22Rv1 (cell line): Measurements from ENCODE around the gene SUPT20H.
A peak's percentile ranks its signal among the peaks of the same experiment; 100 is the strongest.

Experiments
- H3K27ac ChIP-seq: fragments of 450-650 bp; 2 replicates; pipeline ENCODE4 v1.5.1; 2017
- ZFX ChIP-seq: fragments of 450-650 bp; IDR thresholded peaks from 2 replicates; pipeline ENCODE4 v1.6.1; 2017; ENCODE audit warnings: antibody characterized with exemption, borderline replicate concordance
- TF ChIP-seq, protein P1 (sequence below): fragments of 450-650 bp; IDR thresholded peaks from 2 replicates; pipeline ENCODE4 v1.5.1; 2017; ENCODE audit warnings: mild to moderate bottlenecking

The SUPT20H gene

DNA sequence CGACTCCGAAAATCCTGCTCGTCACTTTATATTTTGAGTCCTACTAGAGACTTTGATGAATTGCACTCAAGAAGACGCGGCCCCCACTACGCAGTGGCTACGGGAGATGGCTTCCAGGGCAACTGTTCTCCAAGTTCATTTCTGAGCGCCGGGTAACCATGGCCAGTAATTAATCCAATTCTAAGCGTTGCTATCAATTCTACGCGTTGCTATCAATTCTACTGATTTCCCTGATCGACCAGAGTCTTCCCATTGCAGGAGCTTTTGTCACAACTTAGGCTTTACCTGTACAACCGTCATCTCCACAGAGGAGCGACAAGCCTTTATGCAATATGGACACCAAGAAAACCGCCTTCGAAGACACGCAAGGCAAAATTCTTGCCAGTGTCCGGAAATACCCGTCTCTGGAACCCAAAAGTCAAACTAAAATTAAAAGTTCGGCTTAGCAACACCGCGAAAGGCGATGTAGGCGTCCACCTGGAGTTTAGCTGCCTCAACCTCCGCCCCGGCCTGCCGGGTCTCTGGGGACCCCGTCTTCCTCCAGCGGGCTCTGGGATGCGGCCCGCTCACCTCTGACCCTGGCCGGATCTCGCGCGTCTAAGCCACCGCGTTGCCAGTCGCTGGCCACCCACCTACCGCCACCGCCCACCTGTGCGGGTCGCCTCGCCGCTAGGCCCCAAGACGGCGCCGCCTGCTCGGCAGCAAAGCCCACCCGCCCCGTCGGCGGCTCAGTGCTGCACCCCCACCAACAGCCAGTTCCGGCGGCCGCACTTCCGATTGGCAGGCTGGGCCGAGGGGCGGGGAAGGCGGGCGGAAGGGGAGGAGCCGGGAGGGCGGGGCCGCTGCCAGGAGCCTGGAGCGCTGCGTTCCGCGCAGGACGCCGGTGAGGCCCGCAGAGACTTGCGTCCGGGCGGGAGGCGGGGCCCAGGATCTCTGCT is at the start of gene SUPT20H:
SUPT20H (minus strand) TSS at position 779 of the 938 bp plus-strand sequence. CDS start 8,198 bp downstream, outside the sequence.
- no peak for TF ChIP-seq ZFX
- TF ChIP-seq, protein P1, sequence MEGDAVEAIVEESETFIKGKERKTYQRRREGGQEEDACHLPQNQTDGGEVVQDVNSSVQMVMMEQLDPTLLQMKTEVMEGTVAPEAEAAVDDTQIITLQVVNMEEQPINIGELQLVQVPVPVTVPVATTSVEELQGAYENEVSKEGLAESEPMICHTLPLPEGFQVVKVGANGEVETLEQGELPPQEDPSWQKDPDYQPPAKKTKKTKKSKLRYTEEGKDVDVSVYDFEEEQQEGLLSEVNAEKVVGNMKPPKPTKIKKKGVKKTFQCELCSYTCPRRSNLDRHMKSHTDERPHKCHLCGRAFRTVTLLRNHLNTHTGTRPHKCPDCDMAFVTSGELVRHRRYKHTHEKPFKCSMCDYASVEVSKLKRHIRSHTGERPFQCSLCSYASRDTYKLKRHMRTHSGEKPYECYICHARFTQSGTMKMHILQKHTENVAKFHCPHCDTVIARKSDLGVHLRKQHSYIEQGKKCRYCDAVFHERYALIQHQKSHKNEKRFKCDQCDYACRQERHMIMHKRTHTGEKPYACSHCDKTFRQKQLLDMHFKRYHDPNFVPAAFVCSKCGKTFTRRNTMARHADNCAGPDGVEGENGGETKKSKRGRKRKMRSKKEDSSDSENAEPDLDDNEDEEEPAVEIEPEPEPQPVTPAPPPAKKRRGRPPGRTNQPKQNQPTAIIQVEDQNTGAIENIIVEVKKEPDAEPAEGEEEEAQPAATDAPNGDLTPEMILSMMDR = no peak
- peak within 1 kb of the TSS; percentile 71 for H3K27ac ChIP-seq

DNA sequence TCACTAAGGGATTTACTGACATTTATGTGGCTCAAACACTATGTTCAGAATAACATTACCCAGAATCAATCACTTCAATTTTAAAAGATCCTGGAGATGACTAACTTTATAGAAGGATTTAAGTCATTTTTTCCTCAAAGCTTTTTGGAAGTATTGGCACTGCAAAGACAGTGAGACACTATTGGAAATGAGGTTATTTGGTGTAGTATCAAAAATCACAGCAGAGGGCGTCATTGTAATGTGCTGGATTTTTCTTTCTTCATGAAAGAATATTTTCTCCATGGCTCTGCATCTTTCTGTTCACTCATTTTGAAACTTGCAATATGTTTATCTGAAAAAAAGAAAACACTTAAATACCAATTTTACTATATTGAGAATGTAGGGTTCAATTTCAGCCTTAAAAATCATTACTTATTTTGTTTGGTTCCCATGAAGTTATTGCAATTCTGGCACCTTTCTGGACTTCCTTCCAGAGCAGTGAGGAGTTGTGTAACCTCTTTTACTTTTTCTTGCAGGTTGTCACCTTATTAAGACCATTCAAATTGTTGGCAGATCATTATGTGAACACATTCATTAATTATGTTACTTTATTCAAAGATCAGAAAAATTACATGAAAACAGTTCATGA is 49.7 kb upstream of the SUPT20H start:
- TF ChIP-seq, protein P1 = peak; percentile 85
- no peak for TF ChIP-seq ZFX

DNA sequence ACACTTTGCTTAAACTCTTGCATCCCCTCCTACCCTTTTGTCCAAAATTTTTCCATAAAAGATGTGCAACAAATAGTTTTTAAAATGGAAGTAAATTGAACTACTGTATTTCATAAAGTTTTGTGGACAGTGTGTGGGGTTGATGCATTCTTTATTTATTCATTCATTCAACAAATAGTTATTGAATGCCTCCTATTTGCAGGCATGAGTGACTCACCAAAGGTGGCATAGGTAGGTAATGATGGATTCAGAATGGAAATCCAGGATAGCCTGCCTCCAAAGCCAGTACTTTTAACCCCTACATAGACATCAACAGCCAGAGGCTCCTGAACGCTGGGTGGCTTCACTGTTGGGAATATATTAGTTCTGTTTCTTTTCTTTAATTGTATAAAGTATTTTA is 48.4 kb upstream of the SUPT20H start:
- no peak overlapping the region for H3K27ac ChIP-seq
- TF ChIP-seq ZFX = no peak
- TF ChIP-seq, protein P1 = no peak

More for the DNA sequence above, 49.7 kb upstream of the SUPT20H start:
- H3K27ac ChIP-seq = no peak overlapping the region

DNA sequence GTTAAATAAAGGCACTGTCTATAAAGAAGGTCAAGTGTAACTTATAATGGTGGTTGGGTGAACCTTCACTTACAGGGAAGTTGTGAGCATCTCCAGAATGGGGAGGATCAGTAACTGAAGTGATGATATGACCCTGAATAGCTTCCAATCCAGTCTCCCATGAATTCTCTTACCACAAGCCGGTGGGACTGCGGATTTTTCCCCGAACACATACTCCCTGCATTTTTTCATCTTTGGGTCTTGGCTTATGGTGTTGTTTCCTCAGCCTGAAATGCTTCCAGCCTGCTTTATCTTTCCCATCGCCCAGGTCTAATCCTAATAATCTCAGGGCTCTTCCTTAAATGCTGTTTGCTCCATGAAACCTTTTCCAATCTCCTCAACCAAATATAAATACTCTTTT is 48.0 kb upstream of the SUPT20H start:
- TF ChIP-seq ZFX = no peak
- TF ChIP-seq, protein P1 = no peak
- H3K27ac ChIP-seq = no peak overlapping the region

DNA sequence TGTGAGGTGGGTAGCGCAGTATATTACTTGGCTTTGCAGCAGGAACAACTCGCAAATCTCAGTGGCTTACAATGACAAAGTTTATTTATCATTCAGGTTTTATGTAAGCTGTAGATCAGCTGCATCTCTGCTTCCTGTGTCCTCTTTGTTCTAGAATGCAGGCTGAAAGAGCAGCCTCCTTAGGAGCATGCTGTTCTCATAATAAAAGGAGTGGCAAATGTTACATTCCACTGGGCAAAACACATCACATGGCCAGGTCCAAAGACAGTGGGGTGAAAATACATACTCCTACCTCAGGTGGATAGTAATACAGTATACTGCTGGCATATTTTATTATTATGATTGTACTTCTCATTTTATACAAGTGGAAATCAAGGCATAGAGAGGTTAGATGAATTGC is 47.2 kb upstream of the SUPT20H start:
- TF ChIP-seq, protein P1 = no peak
- no peak overlapping the region for H3K27ac ChIP-seq

DNA sequence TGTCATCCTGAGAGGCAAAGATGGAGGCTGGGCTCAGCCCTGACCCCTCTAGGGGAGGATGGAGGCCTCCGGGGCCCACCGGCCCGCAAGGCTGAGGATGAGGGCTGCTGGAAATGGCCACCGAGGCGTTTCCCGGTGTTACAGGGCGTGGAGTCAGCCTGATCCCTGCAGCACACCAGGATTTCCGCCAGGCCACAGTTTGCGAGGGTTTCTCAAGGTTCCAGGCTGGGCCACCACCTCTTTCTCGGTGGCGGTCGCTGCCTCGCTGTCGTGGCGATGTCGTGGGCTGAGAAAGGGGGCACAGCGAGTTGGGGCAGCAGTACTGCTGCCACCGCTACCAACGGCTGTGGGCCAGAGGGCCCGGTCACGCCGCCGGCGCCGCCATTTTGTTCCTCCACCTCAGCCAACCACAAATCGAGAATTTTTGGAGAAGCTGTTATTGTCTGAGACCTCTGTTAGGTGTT is 45.8 kb upstream of the SUPT20H start, which contains the start of gene CSNK1A1L:
CSNK1A1L (minus strand) TSS at position 414 of the 464 bp plus-strand sequence; CDS start at position 6, 408 bp downstream.
- TF ChIP-seq, protein P1 = no peak
- TF ChIP-seq ZFX = no peak
- no peak within 1 kb of the TSS for H3K27ac ChIP-seq

DNA sequence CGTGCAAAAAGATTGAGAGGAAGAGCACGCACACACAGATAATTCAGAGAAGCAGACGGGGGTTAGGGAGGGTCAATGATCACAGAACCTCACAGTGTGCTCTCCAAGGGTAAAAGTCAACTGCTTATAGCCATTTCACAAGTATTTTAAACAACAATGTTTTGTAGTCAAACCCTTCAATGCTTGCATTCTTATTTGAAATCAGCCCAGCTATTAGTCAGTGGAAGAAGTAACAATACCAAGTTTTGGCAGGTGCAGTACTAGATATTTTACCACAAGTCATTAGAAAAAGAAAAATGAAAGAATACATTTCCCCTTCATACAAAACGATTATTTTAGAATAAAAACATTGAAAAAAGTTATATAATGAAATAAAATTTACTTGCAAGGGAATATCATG is 43.4 kb upstream of the SUPT20H start:
- H3K27ac ChIP-seq = no peak overlapping the region
- TF ChIP-seq, protein P1 = no peak
- no peak for TF ChIP-seq ZFX
